Ishikawa (cell line): ENCODE measurements around the gene CNPPD1.

Source experiments
- EGR1 ChIP-seq: IDR thresholded peaks from 2 replicates; pipeline ENCODE4 v1.6.1; 2012
- EP300 ChIP-seq: IDR thresholded peaks from 2 replicates; pipeline ENCODE4 v1.6.1; 2012; ENCODE audit warnings: borderline replicate concordance
- MAX ChIP-seq: IDR thresholded peaks from 2 replicates; pipeline ENCODE4 v1.6.1; 2012
- RAD21 ChIP-seq: IDR thresholded peaks from 2 replicates; pipeline ENCODE4 v1.6.1; 2012; ENCODE audit warnings: low read depth
- REST ChIP-seq: IDR thresholded peaks from 2 replicates; pipeline ENCODE4 v1.6.1; 2012; ENCODE audit warnings: low read depth, mild to moderate bottlenecking
- TCF12 ChIP-seq: IDR thresholded peaks from 2 replicates; pipeline ENCODE4 v1.6.1; 2012; ENCODE audit warnings: low read depth
- TEAD4 ChIP-seq: IDR thresholded peaks from 2 replicates; pipeline ENCODE4 v1.6.1; 2012
- USF1 ChIP-seq: IDR thresholded peaks from 2 replicates; pipeline ENCODE4 v1.6.1; 2012
- YY1 ChIP-seq: IDR thresholded peaks from 2 replicates; pipeline ENCODE4 v1.6.1; 2012; ENCODE audit warnings: low read depth

GRCh38 chr2:219155054-219155644, 21.6 kb downstream of the CNPPD1 start:
- TF ChIP-seq MAX (no peak), EGR1 (no peak), RAD21 (peak; percentile 83), EP300 (no peak), YY1 (no peak), TEAD4 (no peak), USF1 (no peak), TCF12 (no peak), REST (no peak)
